Body of pancreas (tissue), 4 donors: ENCODE results near the gene TTLL11. TPM values are rescaled to one million over a fixed set of nuclear protein-coding genes. Genes with fewer than 3 reads are reported as not detected.

ENCODE experiments used
- ATAC-seq: fragments of 150-250 bp; one replicate; pipeline ENCODE4 v1.9.1; 2016
- DNase-seq, 4 donors: peaks; one replicate each; pipeline ENCODE4 v3.0.0-alpha.2; 2019
- H3K27ac ChIP-seq, 4 donors: fragments of 200-600 bp; sonication (generic); 1 replicate in 3 of 4; 2 replicates in 1 of 4; pipeline versions ENCODE4 v1.5.1 to v1.6.1; 2016 to 2019; ENCODE audit warnings: mild to moderate bottlenecking in 1 of 4, mixed read lengths in 1 of 4, moderate library complexity in 1 of 4
- H3K27me3 ChIP-seq, 2 donors: fragments of 200-600 bp; sonication (generic); one replicate each; pipeline ENCODE4 v1.6.0; 2016; ENCODE audit warnings: mild to moderate bottlenecking in 1 of 2
- H3K36me3 ChIP-seq, 2 donors: fragments of 200-600 bp; sonication (generic); replicated peaks in 1 of 2; 2 replicates each; pipeline ENCODE4 v1.5.1; 2016; ENCODE audit warnings: low read depth in 2 of 2; ENCODE audit not compliant: insufficient read depth in 1 of 2
- H3K4me1 ChIP-seq: fragments of 200-600 bp; sonication (generic); one replicate; pipeline ENCODE4 v1.6.0; 2016
- H3K4me3 ChIP-seq, 2 donors: fragments of 200-600 bp; sonication (generic); 1 replicate in 1 of 2; 2 replicates in 1 of 2; pipeline ENCODE4 v1.5.1; 2016 to 2019
- H3K9me3 ChIP-seq, 3 donors: fragments of 200-600 bp; sonication (generic); 1 replicate in 2 of 3; 2 replicates in 1 of 3; pipeline ENCODE4 v1.5.1; 2016
- CTCF ChIP-seq, 7 experiments: fragments of 450-650 bp in 4 of 7; fragments of 200-600 bp in 3 of 7; sonication (generic) in 3 of 7; IDR thresholded peaks; one replicate each; pipeline ENCODE4 v1.5.1; 2016 to 2019; ENCODE audit warnings: antibody characterized with exemption in 7 of 7
- POLR2A ChIP-seq, 3 donors: fragments of 450-650 bp; IDR thresholded peaks; one replicate each; pipeline ENCODE4 v1.6.1; 2016; ENCODE audit warnings: antibody characterized with exemption in 3 of 3, mild to moderate bottlenecking in 2 of 3
- WGBS, 2 donors: methylation state at CpG; one replicate each; pipeline ENCODE4 v1.1.5; 2017; 5-methylcytosine and 5-hydroxymethylcytosine counted together
- intact Hi-C: fragments of 100-400 bp; cut with DNase I; formaldehyde crosslinking; loops from one replicate; pipeline ENCODE4 v1.15.1; 2023
- total RNA-seq, 2 donors: library from RNA; depleted of rRNA; stranded (reverse); fragments of >200 nt; gene quantifications; one replicate each; pipeline ENCODE4 v1.1.0, GENCODE V29; 2016

Gene TTLL11
- total RNA-seq, 2 donors from 2014 or later = 14.5 to 16.8 TPM

GRCh38 chr9:121853617-121854395 lies 239.3 kb downstream of the TTLL11 start:
- Histone ChIP-seq H3K27me3 (no peaks in the 10 kb centered on the region), H3K36me3 (no peaks in the 10 kb centered on the region), H3K9me3 (no peaks in the 10 kb centered on the region), H3K4me3 (no peak overlapping the region), H3K4me1 (no peaks in the 10 kb centered on the region), H3K27ac (no peak overlapping the region)
- DNase-seq (no peak), ATAC-seq (no peak)
- TF ChIP-seq POLR2A (IDR thresholded peaks at IDR 0.05) (no peak), CTCF (IDR thresholded peaks at IDR 0.05) (no peak)
- WGBS, 2 donors = 92 to 93% methylated on average over 9 to 11 of the region's 11 CpGs
- intact Hi-C loops = no loop called here

- DNase-seq (peak in 2 of 4 donors; percentile 17 to 28), ATAC-seq (no peak)
- Histone ChIP-seq H3K4me1 (no peaks in the 10 kb centered on the region), H3K9me3 (no peaks in the 10 kb centered on the region), H3K27me3 (no peaks in the 10 kb centered on the region), H3K36me3 (no peaks in the 10 kb centered on the region), H3K27ac (no peak overlapping the region), H3K4me3 (no peak overlapping the region)
- TF ChIP-seq CTCF (IDR thresholded peaks at IDR 0.05) = no peak
- TF ChIP-seq POLR2A (IDR thresholded peaks at IDR 0.05) = no peak
- WGBS, 2 donors = 73 to 76% methylated on average over 27 to 28 of the region's 29 CpGs
- intact Hi-C loops = no loop called here
Observed at GRCh38 chr9:121852651-121853616, 240.2 kb downstream of the TTLL11 start.

GRCh38 chr9:121852241-121852640 lies 240.9 kb downstream of the TTLL11 start:
- Histone ChIP-seq H3K4me3 (no peak overlapping the region), H3K27ac (no peak overlapping the region), H3K27me3 (no peaks in the 10 kb centered on the region), H3K36me3 (no peaks in the 10 kb centered on the region), H3K4me1 (no peaks in the 10 kb centered on the region), H3K9me3 (no peaks in the 10 kb centered on the region)
- DNase-seq (no peak), ATAC-seq (no peak)
- no peak for TF ChIP-seq POLR2A (IDR thresholded peaks at IDR 0.05)
- TF ChIP-seq CTCF (IDR thresholded peaks at IDR 0.05) = no peak
- intact Hi-C loops = no loop called here
- 91% methylated on average over 3 to 7 of the region's 7 CpGs for WGBS, 2 donors

- ATAC-seq (no peak), DNase-seq (no peak)
- Histone ChIP-seq H3K4me3 (no peak overlapping the region), H3K4me1 (no peaks in the 10 kb centered on the region), H3K36me3 (no peaks in the 10 kb centered on the region), H3K27me3 (no peaks in the 10 kb centered on the region), H3K27ac (no peak overlapping the region), H3K9me3 (no peaks in the 10 kb centered on the region)
- intact Hi-C loops = no loop called here
- WGBS, 2 donors = 86 to 96% methylated on average over 6 to 9 of the region's 9 CpGs
- TF ChIP-seq CTCF (IDR thresholded peaks at IDR 0.05) = no peak
Observed at GRCh38 chr9:121851641-121852091, 241.4 kb downstream of the TTLL11 start.
